Embryonic facial prominence (tissue), 1 donor: ENCODE measurements around the gene TRAF3.
"Not testable (repeated sequence)": the region's sequence is repeated elsewhere in the genome, so short reads cannot be mapped to it uniquely, and the experiment has no call there.

Source experiments
- DNase-seq: peaks from one replicate; pipeline ENCODE4 v3.0.0-alpha.2; 2016; ENCODE audit errors: extremely low spot score

TRAF3 gene

GRCh38 chr14:102805941-102806340 lies 28.7 kb downstream of the TRAF3 start:
- DNase-seq, result no peak

- DNase-seq, result no peak
Observed at GRCh38 chr14:102806447-102806846, 29.2 kb downstream of the TRAF3 start.

- no peak for DNase-seq
Observed at GRCh38 chr14:102807013-102807406, 29.8 kb downstream of the TRAF3 start.

GRCh38 chr14:102809870-102810269 lies 32.6 kb downstream of the TRAF3 start:
- no peak for DNase-seq

GRCh38 chr14:102810523-102810922 lies 33.3 kb downstream of the TRAF3 start:
- DNase-seq, result no peak

GRCh38 chr14:102811254-102811963 lies 34.2 kb downstream of the TRAF3 start:
- no peak for DNase-seq

- DNase-seq, result no peak
Observed at GRCh38 chr14:102811971-102812370, 34.7 kb downstream of the TRAF3 start.

- no peak for DNase-seq
Observed at GRCh38 chr14:102813691-102814090, 36.4 kb downstream of the TRAF3 start.

GRCh38 chr14:102817318-102817717 lies 40.1 kb downstream of the TRAF3 start:
- no peak for DNase-seq

- no peak for DNase-seq
Observed at GRCh38 chr14:102817942-102818940, 41.0 kb downstream of the TRAF3 start.

GRCh38 chr14:102819176-102819628 lies 42.0 kb downstream of the TRAF3 start:
- no peak for DNase-seq

GRCh38 chr14:102819747-102820330 lies 42.6 kb downstream of the TRAF3 start:
- no peak for DNase-seq

GRCh38 chr14:102821252-102821651 lies 44.0 kb downstream of the TRAF3 start:
- DNase-seq, result no peak

- DNase-seq, result no peak
Observed at GRCh38 chr14:102822311-102822863, 45.1 kb downstream of the TRAF3 start.

GRCh38 chr14:102822887-102823286 lies 45.6 kb downstream of the TRAF3 start:
- not testable (repeated sequence) for DNase-seq

- DNase-seq, result no peak
Observed at GRCh38 chr14:102823546-102823945, 46.3 kb downstream of the TRAF3 start.

GRCh38 chr14:102824832-102825231 lies 47.6 kb downstream of the TRAF3 start:
- DNase-seq, result no peak

GRCh38 chr14:102825307-102826095 lies 48.3 kb downstream of the TRAF3 start:
- DNase-seq, result no peak

- no peak for DNase-seq
Observed at GRCh38 chr14:102826161-102826560, 48.9 kb downstream of the TRAF3 start.

GRCh38 chr14:102826751-102827675 lies 49.8 kb downstream of the TRAF3 start:
- no peak for DNase-seq
